GM18499 (cell line): ENCODE results near the gene KCNJ4.

Source experiments
- ATAC-seq: cut with Tn5 transposase; IDR thresholded peaks from one replicate; pipeline ENCODE4 v1.9.1; 2021; ENCODE audit warnings: moderate number of reproducible peaks; ENCODE audit not compliant: insufficient read depth, unreplicated experiment

The KCNJ4 gene

DNA sequence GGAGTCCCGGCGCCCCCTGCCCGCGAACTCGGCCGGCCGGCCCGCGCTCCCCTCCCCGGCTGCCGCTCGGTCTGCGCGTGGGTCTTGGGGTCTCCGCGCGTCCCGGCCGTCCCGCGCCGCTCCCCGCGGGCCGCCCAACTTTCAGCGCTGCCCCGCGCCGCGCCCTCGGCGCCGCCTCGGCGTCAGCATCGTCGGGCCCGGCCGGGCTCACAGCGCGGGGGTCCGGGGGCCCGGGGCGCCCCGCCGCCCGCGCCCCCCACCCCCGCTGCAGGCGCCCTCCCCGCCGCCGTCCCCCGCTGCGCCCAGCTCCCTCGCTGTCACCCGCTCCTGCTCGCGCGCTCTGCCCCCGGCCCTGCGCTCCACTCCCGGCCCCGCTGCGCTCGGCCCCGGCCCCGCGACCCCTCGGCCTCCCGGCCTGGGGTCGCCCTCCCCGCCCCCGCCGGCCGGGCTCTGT is at the start of gene KCNJ4:
TSS of gene KCNJ4 (minus strand) at position 124 of the 454 bp plus-strand sequence. CDS start 27,067 bp downstream, outside the sequence.
- no peak for ATAC-seq

DNA sequence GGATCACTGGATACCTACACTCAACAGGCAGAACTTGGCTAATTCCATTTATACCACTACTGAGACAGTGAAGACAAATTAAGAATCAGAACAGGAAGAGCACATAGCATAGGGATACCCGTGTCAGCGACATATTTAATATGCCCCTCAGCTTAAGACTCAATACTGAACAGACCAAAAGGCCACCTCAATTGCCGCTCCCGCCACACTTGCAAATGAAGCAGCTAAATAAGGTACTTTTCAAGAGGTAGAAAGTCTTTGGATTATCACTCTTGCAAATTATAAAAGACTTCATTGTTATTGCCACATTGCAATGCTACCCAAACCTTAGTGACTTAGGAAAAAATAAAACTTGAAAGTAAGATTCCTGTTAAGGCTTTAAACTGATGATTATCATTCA is 48.0 kb upstream of the KCNJ4 start:
- ATAC-seq = no peak

DNA sequence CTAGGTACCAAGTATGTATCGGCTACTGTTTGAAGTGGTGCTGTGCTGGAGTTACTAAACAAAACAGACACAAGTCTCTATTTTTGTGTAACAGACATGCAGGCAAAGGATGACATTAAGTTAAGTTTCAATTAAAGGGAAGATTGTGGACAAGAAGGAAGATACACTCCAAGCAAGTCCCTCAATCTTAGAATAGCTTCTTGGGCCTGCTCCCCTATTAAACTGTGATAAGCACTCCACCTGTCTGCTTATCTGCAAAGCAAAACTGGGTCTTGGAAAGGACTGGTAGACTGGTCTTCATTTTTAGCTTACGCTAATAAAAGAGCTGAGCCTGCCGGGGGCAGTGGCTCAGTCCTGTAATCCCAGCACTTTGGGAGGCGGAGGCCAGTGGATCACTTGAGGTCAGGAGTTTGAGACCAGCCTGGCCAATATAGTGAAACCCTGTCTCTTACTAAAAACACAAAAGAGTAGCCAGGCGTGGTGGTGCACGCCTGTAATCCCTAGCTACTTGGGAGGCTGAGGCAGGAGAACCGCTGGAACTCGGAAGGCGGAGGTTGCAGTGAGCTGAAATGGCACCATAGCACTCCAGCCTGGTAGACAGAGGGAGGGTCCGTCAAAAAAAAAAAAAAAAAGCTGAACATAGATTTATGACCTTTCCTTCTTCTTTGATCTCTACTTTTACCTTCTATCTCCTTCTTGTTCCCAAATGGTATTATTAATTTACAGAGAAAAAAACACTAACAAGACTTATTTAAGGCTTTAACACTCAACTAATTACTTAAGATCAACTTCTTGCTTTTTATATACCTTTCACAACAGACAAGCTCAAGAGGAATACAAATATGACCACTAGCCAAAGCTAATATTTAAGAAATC is 47.0 kb upstream of the KCNJ4 start:
- ATAC-seq = no peak

DNA sequence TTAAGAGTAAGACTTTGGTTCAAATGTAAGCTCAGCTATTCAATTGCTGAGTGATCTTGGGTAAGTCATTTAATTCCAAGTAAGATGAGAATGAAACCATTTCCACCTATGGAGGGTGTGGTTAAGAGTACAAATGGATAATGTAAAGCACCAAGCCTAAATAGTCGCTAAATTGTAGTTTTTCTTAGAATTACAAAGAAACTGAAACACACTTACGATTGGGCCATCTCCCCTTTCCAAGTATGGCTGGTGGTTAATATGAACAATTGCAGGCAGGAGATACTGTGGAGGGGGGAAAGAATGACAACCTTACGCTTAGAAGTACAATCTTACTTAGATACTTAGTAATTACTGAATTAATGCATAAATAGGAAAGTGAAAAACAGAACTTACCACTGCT is 42.9 kb upstream of the KCNJ4 start:
- ATAC-seq = no peak

DNA sequence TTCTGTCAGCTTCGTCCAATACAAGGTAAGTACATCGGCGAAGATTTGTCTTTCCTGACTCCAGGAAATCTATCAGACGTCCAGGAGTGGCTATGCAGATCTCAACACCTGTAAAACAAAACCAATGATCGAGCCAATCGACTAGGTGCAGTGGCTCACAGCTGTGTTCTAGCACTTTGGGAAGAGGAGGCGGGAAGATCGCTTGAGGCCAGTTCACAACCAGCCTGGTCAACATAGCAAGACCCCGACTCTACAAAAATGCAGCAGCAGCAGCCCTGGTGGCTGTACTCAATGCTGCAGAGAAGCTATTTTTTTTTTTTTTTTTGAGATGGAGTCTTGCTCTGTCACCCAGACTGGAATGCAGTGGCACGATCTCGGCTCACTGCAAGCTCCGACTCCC is 39.9 kb upstream of the KCNJ4 start:
- ATAC-seq = no peak

DNA sequence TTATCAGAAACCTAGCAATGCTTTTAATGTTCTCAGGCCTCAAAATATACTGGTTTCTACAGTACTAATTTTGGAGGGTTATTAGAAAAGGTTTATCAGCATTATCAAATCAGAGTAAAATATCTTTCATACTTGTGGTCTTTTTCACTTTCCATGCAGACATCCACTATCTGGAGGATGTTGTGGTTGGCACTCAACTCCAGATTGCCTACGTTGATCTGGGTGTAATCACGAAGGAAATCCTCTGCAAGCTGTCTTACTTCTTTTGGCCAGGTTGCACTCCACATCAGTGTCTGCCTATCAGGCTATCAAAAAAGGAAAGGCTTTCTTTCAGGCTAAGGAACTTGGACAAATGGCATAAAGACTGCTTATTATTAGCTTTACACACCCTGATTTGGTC is 39.5 kb upstream of the KCNJ4 start:
- no peak for ATAC-seq

DNA sequence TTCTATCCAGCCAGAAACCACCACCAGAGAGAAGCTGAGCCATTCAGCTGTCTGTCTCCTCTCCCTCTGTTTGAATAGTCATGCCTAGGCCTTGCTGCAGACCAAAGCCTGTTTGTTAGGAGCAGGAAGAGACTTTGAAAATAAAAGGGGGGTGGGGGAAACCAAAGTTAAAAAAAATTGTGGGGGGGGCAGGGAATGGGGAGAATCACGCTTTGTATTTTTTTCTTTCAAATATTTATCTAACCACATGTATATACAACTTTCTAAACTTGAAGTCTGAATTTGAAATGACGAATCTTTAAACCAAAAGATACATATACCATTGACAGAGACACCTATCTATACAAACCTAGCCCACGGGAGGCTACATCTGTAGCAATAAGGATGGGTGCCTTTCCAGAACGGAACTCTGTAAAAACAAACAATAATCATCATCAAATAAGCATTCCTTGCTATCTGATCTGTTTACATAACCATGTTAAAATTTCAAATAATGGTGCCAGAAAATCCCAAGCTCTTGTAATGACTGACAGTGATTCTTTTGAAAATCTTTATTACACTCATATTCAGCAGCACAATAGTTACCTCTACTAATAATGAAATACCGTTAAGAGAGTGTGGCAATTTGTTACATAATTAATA is 36.8 kb upstream of the KCNJ4 start:
- no peak for ATAC-seq

DNA sequence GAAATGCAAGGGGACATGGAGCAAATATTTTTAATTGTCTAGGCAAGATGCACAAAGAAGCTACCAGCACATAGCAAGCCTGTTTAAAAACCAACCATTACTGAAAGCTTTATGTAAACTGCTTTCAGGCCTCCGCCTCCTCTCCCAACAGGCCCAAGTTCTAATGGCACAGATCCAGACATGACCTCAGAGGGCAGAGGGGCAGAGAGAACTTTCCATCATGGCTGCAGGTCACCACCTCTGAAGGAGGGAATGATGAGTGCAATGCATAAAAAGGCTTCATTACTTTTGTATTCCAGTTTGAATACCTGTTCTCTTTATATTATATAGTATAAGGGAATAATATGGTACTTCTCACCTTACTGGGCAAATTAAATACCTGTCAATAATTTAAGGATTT is 35.9 kb upstream of the KCNJ4 start:
- no peak for ATAC-seq

DNA sequence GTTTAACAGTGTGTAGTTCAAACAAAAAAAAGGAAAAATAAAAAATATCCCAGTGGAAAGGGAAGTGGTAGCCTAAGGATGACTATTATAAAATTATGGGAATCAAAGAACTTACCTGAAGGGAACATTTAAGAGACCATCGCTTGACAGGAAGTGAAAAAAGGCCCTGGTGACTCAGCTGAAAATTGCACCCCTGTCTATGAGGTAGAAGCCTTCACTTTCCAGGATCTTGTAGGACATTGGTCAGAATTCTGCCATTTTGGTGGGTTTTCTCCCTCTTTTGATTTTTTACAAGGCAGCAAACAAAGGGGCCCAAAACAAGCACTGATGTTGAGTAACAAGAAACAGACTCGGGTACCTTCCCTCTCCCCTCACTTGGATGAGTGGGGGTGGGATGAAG is 35.5 kb upstream of the KCNJ4 start:
- no peak for ATAC-seq

DNA sequence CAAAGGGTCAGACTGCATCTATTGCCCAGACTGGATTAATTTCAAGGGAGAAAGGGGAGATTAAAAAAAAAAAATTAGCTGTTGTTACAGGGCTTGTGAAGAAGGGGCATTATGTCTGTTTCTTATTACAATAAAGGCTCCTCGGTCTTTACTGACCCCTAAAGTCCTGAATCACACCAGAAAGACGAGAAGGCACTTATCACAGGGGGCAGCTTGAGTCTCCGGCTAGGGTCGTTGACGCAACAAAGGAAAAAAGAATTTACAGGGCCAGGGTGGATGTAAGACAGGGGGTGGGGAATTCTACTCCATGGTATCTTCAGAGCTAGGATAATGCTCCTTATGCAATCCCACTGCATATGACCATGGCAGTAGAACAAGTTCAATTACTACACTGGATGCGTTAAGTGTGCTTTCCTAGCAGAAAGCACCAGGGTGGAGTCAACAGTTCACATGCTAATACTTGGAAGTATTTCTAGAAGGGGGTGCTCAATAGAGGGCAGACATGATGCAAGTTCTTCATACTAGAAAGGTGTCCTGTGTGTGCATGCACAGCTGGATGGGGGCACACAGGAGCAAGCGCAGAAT is 34.7 kb upstream of the KCNJ4 start:
- ATAC-seq = no peak

DNA sequence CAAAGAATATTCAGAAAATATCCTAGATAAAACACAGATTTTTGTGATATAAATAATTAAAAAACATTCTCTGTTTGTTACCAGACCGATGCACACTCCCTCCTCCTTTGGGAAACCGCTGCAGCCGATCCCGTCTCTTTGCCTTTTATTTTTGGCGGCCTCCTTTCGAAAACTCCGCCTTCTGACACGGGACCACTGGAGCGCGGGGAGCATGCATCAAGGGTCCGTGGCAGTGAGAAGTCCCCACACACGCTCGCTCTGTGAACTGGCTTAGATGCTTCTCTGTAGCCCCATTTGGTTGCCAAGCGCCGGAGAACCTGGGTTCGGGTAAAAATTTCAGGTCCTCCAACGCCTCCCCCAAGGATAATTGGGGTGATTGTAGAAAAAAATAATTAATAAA is 34.1 kb upstream of the KCNJ4 start:
- ATAC-seq = no peak

DNA sequence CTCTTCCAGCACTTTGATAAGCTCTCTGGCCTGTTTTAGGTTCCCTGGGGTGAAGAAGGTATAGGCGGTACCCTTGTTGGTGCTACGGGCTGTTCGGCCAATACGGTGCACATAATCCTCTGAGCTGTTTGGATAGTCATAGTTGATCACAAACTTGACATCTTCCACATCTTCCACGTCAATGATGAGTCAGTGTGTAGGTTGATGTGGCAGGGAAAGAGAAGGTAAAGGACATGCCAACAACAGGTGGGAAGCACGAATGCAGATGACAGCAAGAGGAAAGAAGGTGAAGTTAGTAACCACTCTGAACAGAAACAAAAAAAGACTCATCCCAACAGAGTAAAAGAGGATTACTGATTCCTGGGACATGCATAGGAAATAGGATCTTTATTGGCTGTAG is 32.9 kb upstream of the KCNJ4 start:
- no peak for ATAC-seq

DNA sequence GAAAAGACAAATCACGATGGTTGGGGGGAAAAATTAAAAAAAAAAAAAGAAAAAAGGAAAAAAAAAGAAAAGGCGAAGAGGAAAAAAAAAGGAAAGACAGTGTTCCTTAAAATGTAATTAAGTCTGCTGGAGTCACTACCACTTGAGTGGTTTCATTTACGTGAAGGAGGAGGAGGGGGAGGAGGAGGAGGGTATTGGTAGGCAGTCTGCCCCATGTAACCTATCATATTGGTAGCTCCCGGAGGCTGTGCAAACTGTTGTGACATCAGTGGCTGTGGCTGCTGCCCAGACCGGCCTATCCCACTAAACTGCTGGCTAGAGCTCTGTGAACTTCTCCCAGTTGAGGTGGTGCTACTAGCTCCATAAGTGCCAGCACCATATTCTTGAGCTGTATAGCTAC is 30.8 kb upstream of the KCNJ4 start:
- no peak for ATAC-seq

DNA sequence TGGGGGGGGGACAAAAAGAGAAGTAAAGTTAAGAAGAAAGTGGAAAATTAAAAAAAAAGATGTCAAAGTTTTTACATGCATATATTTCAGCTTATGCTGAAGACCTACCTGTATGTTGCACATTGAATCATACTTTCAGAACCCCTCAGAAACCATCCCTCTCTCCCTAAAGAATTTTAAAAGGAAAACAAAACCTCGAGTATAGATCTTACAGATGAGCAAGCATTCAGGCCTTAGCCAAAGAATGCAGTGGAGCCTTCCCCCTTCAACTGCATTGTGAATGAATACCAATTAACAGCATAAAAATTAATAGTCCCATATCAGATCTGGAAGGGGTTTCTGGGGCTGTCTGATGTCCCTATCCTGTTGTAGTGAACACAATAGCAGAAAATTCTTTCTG is 29.2 kb upstream of the KCNJ4 start:
- no peak for ATAC-seq

DNA sequence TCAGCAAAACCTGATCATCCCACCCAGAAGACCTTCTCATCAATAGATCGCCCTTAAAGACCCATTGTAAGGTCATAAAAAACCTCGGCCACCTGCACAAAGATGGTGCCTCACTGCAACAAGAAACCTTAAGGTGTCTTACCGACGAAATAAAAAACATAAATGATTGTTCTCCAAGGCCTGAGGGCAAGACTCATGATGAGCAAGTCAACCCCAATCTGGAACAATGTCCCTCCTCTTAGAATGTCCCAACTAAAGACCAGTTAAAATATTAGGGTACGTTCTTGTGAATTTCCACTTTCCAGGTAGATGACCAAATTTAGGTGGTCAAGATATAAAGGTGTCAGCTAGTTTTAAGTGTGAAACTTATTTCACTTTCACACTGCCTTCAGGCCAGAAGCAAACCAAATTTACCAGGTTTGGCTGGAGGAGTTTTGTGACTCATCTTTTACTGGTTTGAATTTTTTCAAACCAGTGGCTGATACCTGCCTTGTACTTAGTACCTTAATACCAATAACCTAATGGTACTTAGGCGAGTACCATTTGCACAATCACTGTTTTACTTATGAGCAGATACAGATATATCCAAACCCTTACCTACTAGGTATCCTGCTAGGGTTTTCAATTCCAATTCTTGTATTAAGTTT is 27.8 kb upstream of the KCNJ4 start:
- no peak for ATAC-seq

DNA sequence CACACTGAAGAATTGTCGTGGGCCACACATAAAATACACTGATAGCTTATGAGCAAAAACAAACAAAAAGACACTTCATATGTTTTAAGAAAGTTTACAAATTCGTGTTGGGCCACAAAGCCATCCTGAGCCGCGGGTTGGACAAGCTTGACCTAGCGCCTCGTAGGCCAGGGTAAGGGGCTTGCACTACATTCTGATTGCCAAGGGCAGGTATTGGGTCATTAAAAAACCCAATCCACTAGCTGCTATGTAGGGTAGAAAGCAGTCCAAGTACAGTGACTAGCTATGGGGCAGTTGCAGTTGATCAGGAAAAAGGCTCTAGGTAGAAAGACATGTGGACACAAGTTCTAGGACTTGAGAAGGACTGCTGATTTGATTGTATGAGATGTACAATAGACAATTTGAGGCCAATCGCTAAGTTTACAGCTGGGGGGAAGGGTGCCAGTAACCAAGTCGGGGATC is 26.9 kb upstream of the KCNJ4 start:
- ATAC-seq = no peak

DNA sequence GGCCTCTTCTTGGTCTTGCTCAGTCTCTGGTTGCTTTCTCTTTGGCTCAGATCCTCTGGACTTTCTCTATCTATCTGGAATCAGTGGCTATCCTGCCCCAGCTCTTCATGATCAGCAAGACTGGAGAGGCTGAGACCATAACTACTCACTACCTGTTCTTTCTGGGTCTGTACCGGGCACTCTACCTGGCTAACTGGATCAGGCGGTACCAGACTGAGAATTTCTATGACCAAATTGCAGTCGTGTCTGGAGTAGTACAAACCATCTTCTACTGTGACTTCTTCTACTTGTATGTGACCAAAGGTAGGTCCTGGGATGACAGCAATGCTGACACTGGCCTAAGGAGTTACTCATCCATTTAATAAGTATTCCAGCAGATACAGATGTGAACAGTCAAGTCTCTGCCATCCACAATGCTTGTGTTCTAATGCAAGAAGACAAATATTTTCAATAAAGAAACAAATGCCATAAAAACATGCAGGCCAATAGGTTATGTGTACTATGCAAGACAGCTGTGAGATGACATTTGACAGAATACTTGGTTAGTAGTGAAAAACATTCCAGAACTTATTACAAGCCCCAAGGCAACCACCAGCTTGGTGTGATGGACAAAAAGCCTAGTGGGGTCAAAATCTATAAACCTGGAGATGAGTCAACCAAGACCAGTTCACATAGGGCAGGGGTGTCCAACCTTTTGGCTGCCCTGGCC is 26.3 kb upstream of the KCNJ4 start:
- no peak for ATAC-seq

DNA sequence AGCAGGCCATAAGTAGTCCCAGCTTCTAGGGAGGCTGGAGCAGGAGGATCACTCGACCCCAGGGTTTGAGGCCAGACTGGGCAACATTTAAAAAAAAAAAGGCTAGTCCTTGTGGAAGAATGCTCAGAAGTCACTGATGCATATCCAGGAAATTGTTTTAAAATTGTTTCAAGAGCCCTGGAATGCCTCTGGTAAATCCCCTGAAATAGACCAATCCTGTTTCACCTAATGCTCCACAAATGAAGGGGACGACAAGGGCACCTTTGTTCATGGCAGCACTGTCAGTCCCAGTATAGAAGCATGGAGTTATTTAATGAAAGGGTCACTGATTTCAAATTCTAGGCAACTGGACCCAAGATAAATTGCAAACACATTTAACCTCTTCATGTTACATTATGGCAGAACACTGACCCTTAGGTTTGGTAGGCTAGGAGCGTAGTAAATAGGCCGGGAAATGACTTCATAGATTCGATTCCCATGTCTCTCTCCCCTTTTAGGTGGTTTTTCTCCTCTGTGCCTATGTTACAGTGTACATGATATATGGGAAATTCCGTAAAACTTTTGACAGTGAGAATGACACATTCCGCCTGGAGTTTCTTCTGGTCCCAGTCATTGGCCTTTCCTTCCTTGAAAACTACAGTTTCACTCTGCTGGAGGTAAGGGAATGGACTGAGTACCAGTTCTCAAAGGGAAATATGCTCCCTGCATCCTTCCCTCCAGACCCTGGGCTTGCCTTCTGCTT is 24.3 kb upstream of the KCNJ4 start:
- ATAC-seq = no peak

DNA sequence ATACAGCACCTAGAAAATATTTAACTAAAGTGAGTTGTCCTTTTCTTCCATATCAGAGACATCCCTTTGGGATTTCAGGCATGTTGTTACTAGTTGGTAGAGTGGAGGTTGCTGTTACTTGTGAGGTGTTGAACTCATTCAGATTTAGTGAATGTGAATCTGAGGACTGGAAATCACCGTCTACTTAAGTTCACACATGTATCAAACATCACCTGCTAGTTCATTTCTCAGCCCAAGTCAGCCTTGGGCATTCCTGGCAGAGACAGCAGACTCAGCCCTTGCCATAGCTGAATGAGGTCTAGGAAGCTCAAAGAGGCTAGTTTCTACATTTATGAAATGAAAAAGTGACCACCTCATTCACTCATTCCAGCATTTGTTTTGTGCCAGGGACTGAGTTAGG is 22.6 kb upstream of the KCNJ4 start:
- ATAC-seq = no peak
